ENCODE data around the gene SLC43A2.

The SLC43A2 gene

DNA sequence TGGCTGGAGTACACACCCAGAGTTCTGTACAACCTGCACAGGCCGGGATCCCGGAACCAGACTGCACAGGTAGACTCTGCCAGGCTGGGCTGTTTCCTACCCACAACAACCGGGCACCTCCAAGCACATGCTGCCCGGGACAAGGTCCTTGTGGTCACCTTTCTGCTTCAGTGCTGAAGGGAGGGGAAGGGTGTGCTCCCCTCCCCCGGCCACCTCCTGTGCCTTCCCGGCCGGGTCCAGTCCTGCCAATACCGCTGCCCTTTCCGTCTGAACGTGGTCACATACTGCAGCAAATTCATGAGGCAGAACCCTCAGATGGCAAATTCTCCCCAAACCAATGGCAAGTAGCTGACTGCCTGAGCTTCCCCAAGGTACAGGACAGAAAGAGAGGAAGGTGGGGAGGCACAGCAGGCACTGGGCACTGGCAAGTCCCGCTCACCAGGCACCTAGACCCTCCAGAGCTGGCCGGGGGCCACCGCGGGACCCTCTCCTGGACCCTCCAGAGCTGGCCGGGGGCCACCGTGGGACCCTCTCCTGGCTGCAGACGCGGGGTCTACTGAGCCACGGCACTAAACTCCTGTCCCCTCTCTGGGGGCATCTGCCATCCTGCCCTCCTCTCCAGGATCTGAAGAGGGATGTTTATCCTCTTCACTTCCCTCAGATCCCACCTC, 22.8 kb downstream of the SLC43A2 start:
- no peak for DNase-seq (ENCODE audit: extremely low read depth, low read depth)
- TF ChIP-seq, protein P1, sequence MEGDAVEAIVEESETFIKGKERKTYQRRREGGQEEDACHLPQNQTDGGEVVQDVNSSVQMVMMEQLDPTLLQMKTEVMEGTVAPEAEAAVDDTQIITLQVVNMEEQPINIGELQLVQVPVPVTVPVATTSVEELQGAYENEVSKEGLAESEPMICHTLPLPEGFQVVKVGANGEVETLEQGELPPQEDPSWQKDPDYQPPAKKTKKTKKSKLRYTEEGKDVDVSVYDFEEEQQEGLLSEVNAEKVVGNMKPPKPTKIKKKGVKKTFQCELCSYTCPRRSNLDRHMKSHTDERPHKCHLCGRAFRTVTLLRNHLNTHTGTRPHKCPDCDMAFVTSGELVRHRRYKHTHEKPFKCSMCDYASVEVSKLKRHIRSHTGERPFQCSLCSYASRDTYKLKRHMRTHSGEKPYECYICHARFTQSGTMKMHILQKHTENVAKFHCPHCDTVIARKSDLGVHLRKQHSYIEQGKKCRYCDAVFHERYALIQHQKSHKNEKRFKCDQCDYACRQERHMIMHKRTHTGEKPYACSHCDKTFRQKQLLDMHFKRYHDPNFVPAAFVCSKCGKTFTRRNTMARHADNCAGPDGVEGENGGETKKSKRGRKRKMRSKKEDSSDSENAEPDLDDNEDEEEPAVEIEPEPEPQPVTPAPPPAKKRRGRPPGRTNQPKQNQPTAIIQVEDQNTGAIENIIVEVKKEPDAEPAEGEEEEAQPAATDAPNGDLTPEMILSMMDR (IDR thresholded peaks at IDR 0.05; ENCODE audit: low read depth, low read length, missing control alignments): no peak
- H3K4me3 ChIP-seq (replicated peaks; ENCODE audit: low read depth, low read length): no peak overlapping the region

DNA sequence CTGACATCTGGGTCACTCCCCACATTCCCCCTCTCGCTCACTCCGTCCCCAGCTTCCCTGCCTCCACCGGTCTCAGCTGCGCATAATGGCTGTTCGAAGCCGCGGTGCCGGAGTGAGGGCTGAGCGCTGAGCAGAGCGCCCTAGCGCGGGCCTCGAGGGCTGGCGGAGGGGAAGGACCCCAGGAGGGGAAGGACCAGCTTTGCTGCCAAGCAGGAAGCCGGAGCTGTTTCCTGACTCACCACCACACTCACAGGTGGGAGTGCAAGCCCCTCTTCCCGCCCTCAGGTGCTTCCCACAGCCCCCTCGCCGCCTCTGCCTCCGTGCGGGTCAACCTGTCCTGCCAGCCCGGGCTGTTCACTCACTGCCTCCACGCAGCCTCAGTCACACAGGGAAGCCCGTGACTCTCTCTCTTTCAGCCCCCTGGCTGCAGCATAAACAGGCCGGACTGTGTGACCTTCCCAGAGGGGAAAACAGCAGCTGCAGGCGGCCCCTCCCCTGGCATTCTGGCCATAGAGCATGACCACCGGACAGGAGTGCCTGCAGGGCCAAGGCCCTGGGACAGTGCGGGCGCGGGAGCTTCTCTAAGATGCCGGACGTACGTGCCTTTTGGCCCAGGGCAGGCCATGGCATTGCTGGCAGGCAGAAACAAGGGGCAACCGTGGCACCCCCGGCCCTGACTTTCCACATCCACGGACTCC, 23.7 kb downstream of the SLC43A2 start:
- H3K4me3 ChIP-seq (replicated peaks; ENCODE audit: low read depth, low read length): no peak overlapping the region
- TF ChIP-seq, protein P1 (IDR thresholded peaks at IDR 0.05; ENCODE audit: low read depth, low read length, missing control alignments): no peak
- DNase-seq (ENCODE audit: extremely low read depth, low read depth): no peak

DNA sequence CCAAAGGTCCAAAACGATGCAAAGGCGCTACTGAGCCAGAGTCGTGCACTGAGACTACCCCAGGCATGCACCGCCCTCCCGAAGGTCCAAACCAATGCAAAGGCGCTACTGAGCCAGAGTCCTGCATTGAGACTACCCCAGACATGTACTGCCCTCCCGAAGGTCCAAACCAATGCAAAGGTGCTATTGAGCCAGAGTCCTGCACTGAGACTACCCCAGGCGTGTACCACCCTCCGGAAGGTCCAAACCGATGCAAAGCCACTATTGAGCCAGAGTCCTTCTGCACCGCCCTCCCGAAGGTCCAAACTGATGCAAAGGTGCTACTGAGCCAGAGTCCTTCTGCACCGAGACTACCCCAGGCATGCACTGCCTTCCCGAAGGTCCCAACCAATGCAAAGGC, 27.1 kb downstream of the SLC43A2 start:
- DNase-seq (ENCODE audit: extremely low read depth, low read depth): no peak
- no peak overlapping the region for H3K4me3 ChIP-seq (replicated peaks; ENCODE audit: low read depth, low read length)
- TF ChIP-seq, protein P1 (IDR thresholded peaks at IDR 0.05; ENCODE audit: low read depth, low read length, missing control alignments): no peak

DNA sequence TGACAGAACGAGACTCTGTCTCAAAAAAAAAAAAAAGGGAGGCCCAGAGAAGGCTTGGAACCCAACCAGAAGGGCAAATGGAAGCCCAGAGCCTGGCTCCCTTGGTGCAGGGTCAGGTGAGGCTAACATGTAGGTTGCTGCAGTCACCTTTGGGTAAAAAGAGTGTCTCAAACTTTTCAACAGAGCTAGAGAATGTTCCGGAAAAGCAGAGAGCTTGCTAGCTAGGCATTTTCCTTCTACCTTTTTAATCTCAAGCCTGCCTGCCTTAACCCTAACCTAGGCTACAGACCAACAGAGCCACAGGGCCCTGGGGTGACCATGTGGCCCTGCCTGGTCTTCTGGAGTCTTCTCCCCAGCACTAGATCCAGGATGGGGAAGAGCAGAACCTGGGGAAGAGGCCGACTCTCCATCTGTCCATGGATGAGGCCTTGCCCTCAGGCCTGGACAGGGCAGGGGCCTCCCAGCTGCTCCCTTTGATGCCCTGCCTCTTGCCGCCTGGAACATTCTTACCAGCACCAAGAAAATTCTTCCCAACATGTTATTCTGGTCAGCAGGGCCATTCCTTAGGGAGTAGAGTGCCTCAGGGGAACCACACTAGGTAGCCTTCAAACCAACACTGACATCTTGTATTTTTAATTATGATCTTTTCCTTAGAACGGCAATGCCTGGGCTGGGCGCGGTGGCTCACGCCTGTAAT, 30.1 kb downstream of the SLC43A2 start:
- H3K4me3 ChIP-seq (replicated peaks; ENCODE audit: low read depth, low read length): no peak overlapping the region
- TF ChIP-seq, protein P1 (IDR thresholded peaks at IDR 0.05; ENCODE audit: low read depth, low read length, missing control alignments): no peak
- no peak for DNase-seq (ENCODE audit: extremely low read depth, low read depth)

DNA sequence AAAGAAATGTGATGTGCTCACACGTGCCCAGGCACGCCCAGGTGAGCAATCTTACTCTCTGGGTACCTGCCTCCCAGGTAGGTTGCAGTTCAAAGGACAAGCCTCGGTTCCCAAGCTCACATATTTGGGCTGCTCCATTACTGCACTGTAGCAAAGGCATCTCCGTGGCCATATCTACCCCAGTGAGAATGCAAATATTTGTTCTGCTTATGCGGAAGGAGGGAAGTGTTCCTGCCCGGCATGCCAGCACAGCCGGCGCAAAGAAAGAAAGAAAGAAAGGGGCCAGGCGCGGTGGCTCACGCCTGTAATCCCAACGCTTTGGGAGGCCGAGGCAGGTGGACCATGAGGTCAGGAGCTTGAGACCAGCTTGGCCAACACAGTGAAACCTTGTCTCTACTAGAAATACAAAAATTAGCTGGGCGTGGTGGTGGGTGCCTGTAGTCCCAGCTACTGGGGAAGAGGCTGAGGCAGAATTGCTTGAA, 30.7 kb downstream of the SLC43A2 start:
- TF ChIP-seq, protein P1 (IDR thresholded peaks at IDR 0.05; ENCODE audit: low read depth, low read length, missing control alignments): no peak
- DNase-seq (ENCODE audit: extremely low read depth, low read depth): no peak
- no peak overlapping the region for H3K4me3 ChIP-seq (replicated peaks; ENCODE audit: low read depth, low read length)

DNA sequence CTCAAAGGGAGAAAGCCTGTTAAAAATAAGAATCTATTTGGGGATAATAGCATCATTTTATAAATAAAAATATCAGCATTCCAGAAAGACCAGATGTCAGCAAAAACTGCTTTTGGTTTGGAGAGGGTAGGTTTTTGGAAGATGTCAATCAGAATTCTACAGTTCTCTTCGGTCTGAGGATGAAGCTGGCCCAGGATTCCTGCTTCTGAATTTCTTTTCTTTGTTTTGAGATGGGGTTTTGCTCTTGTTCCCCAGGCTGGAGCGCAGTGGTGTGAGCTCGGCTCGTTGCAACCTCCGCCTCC, 35.1 kb downstream of the SLC43A2 start:
- DNase-seq (ENCODE audit: extremely low read depth, low read depth): no peak
- TF ChIP-seq, protein P1 (IDR thresholded peaks at IDR 0.05; ENCODE audit: low read depth, low read length, missing control alignments): no peak
- no peak overlapping the region for H3K4me3 ChIP-seq (replicated peaks; ENCODE audit: low read depth, low read length)

Data from HFF-Myc (cell line).